ENCODE results near the gene NDUFV3. TPM values are rescaled to one million over a fixed set of nuclear protein-coding genes. Genes with fewer than 3 reads are reported as not detected.
"Not testable (repeated sequence)": the region's sequence is repeated elsewhere in the genome, so short reads cannot be mapped to it uniquely, and the experiment has no call there.

NDUFV3 gene
- total and polyA plus RNA-seq, 2 experiments from 2014 or later, result 51.5 to 71.2 TPM

DNA sequence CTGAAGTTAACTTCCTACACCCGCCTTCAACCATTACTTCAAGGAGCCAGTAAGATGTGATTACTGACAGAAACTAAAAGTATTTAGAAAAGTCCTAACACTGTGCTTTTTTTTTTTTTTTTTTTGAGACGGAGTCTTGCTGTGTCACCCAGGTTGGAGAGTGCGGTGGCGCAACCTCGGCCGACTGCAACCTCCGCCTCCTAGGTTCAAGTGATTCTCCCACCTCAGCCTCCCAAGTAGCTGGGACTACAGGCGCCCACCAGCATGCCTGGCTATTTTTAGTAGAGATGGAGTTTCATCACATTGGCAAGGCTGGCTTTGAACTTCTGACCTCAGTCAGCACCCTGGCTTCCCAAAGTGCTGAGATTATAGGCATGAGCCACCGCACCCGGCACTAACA lies 17.3 kb upstream of the NDUFV3 start:
- DNase-seq (ENCODE audit: low spot score); H3K27ac Mint-ChIP-seq; H2AFZ ChIP-seq; H3K27me3 ChIP-seq (ENCODE audit: insufficient read depth); H3K9me3 Mint-ChIP-seq; H3K9me2 ChIP-seq (ENCODE audit: insufficient read depth); H3K4me3 ChIP-seq; ATAC-seq; H3K27ac ChIP-seq (ENCODE audit: low read depth); H3K4me2 ChIP-seq; H3K4me3 Mint-ChIP-seq: not testable (repeated sequence)
- peaks cover 35% of the 10 kb centered on the region for H3F3A ChIP-seq (replicated peaks; ENCODE audit: low read depth)
- Mint-ChIP-seq H3K36me3 (ENCODE audit: low read depth) (peaks cover 74% of the 10 kb centered on the region), H3K4me1 (peaks cover 17% of the 10 kb centered on the region), H3K27me3 (ENCODE audit: insufficient read depth, low read depth, poor library complexity) (peaks cover 16% of the 10 kb centered on the region)
- peaks cover 86% of the 10 kb centered on the region for H3K79me2 ChIP-seq (replicated peaks; ENCODE audit: insufficient read depth)
- peaks cover 32% of the 10 kb centered on the region for H4K20me1 ChIP-seq (replicated peaks; ENCODE audit: insufficient read depth)
- peaks cover 49% of the 10 kb centered on the region for H3K36me3 ChIP-seq (ENCODE audit: insufficient read depth)
- H3K4me1 ChIP-seq (ENCODE audit: insufficient read depth), result peaks cover 13% of the 10 kb centered on the region

DNA sequence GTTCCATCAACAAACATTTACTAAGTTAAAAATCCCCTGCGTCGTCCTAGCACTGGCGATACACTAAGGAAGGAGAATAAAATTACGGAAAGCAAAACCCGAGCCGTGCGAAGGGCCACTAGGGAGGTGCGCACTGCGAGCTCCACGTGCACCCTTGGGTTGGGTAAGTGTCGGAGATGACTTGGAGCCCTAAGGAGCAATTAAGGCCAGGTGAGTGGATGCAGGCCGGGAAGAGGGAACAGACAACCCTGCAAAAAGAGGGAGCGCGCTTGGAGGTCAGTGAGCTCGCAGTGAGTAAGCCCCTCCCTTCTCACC lies 14.5 kb upstream of the NDUFV3 start:
- TF ChIP-seq, protein P1, sequence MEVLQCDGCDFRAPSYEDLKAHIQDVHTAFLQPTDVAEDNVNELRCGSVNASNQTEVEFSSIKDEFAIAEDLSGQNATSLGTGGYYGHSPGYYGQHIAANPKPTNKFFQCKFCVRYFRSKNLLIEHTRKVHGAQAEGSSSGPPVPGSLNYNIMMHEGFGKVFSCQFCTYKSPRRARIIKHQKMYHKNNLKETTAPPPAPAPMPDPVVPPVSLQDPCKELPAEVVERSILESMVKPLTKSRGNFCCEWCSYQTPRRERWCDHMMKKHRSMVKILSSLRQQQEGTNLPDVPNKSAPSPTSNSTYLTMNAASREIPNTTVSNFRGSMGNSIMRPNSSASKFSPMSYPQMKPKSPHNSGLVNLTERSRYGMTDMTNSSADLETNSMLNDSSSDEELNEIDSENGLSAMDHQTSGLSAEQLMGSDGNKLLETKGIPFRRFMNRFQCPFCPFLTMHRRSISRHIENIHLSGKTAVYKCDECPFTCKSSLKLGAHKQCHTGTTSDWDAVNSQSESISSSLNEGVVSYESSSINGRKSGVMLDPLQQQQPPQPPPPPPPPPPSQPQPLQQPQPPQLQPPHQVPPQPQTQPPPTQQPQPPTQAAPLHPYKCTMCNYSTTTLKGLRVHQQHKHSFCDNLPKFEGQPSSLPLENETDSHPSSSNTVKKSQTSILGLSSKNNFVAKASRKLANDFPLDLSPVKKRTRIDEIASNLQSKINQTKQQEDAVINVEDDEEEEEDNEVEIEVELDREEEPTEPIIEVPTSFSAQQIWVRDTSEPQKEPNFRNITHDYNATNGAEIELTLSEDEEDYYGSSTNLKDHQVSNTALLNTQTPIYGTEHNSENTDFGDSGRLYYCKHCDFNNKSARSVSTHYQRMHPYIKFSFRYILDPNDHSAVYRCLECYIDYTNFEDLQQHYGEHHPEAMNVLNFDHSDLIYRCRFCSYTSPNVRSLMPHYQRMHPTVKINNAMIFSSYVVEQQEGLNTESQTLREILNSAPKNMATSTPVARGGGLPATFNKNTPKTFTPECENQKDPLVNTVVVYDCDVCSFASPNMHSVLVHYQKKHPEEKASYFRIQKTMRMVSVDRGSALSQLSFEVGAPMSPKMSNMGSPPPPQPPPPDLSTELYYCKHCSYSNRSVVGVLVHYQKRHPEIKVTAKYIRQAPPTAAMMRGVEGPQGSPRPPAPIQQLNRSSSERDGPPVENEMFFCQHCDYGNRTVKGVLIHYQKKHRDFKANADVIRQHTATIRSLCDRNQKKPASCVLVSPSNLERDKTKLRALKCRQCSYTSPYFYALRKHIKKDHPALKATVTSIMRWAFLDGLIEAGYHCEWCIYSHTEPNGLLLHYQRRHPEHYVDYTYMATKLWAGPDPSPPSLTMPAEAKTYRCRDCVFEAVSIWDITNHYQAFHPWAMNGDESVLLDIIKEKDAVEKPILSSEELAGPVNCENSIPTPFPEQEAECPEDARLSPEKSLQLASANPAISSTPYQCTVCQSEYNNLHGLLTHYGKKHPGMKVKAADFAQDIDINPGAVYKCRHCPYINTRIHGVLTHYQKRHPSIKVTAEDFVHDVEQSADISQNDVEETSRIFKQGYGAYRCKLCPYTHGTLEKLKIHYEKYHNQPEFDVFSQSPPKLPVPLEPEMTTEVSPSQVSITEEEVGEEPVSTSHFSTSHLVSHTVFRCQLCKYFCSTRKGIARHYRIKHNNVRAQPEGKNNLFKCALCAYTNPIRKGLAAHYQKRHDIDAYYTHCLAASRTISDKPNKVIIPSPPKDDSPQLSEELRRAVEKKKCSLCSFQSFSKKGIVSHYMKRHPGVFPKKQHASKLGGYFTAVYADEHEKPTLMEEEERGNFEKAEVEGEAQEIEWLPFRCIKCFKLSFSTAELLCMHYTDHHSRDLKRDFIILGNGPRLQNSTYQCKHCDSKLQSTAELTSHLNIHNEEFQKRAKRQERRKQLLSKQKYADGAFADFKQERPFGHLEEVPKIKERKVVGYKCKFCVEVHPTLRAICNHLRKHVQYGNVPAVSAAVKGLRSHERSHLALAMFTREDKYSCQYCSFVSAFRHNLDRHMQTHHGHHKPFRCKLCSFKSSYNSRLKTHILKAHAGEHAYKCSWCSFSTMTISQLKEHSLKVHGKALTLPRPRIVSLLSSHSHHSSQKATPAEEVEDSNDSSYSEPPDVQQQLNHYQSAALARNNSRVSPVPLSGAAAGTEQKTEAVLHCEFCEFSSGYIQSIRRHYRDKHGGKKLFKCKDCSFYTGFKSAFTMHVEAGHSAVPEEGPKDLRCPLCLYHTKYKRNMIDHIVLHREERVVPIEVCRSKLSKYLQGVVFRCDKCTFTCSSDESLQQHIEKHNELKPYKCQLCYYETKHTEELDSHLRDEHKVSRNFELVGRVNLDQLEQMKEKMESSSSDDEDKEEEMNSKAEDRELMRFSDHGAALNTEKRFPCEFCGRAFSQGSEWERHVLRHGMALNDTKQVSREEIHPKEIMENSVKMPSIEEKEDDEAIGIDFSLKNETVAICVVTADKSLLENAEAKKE (CRISPR knock-in tag; IDR thresholded peaks at IDR 0.05), result no peak
- TF ChIP-seq JUNB (IDR thresholded peaks at IDR 0.05; ENCODE audit: unreplicated experiment) (no peak), ZNF114 (CRISPR knock-in tag; IDR thresholded peaks at IDR 0.05) (no peak), EZH2phosphoT487 (IDR thresholded peaks at IDR 0.05; ENCODE audit: unreplicated experiment) (no peak), STAT1 (IDR thresholded peaks at IDR 0.05; ENCODE audit: unreplicated experiment) (no peak), EZH2 (IDR thresholded peaks at IDR 0.05; ENCODE audit: low read depth, unreplicated experiment) (no peak), CREB1 (CRISPR knock-in tag; IDR thresholded peaks at IDR 0.05; ENCODE audit: low read depth) (no peak), ZNF331 (CRISPR knock-in tag; IDR thresholded peaks at IDR 0.05; ENCODE audit: low read depth) (no peak), POLR2AphosphoS5 (IDR thresholded peaks at IDR 0.05; ENCODE audit: low read depth) (no peak)
- TF ChIP-seq, protein P2, sequence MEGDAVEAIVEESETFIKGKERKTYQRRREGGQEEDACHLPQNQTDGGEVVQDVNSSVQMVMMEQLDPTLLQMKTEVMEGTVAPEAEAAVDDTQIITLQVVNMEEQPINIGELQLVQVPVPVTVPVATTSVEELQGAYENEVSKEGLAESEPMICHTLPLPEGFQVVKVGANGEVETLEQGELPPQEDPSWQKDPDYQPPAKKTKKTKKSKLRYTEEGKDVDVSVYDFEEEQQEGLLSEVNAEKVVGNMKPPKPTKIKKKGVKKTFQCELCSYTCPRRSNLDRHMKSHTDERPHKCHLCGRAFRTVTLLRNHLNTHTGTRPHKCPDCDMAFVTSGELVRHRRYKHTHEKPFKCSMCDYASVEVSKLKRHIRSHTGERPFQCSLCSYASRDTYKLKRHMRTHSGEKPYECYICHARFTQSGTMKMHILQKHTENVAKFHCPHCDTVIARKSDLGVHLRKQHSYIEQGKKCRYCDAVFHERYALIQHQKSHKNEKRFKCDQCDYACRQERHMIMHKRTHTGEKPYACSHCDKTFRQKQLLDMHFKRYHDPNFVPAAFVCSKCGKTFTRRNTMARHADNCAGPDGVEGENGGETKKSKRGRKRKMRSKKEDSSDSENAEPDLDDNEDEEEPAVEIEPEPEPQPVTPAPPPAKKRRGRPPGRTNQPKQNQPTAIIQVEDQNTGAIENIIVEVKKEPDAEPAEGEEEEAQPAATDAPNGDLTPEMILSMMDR (conservative IDR thresholded peaks at IDR 0.05; ENCODE audit: low read depth in 2 of 2), result no peak
- TF ChIP-seq, protein P3, sequence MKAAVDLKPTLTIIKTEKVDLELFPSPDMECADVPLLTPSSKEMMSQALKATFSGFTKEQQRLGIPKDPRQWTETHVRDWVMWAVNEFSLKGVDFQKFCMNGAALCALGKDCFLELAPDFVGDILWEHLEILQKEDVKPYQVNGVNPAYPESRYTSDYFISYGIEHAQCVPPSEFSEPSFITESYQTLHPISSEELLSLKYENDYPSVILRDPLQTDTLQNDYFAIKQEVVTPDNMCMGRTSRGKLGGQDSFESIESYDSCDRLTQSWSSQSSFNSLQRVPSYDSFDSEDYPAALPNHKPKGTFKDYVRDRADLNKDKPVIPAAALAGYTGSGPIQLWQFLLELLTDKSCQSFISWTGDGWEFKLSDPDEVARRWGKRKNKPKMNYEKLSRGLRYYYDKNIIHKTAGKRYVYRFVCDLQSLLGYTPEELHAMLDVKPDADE (IDR thresholded peaks at IDR 0.05), result no peak
- H3K4me1 ChIP-seq (ENCODE audit: insufficient read depth), result peaks cover 13% of the 10 kb centered on the region
- Mint-ChIP-seq H3K27me3 (ENCODE audit: insufficient read depth, low read depth, poor library complexity) (peaks cover 16% of the 10 kb centered on the region), H3K27ac (peak overlapping the region; percentile 96), H3K36me3 (ENCODE audit: low read depth) (peaks cover 50% of the 10 kb centered on the region), H3K4me3 (peak overlapping the region; percentile 95), H3K9me3 (peaks cover 4% of the 10 kb centered on the region; the same call in 2 of the 3 replicates), H3K4me1 (peaks cover 17% of the 10 kb centered on the region)
- H3F3A ChIP-seq (replicated peaks; ENCODE audit: low read depth), result peaks cover 28% of the 10 kb centered on the region
- peaks cover 64% of the 10 kb centered on the region for H3K79me2 ChIP-seq (replicated peaks; ENCODE audit: insufficient read depth)
- peak overlapping the region; percentile 90 for H3K4me2 ChIP-seq
- H4K20me1 ChIP-seq (replicated peaks; ENCODE audit: insufficient read depth), result peaks cover 20% of the 10 kb centered on the region
- peaks cover 21% of the 10 kb centered on the region for H3K36me3 ChIP-seq (ENCODE audit: insufficient read depth)
- H3K9me2 ChIP-seq (ENCODE audit: insufficient read depth), result no peaks in the 10 kb centered on the region
- ATAC-seq, result no peak
- no peak overlapping the region for H2AFZ ChIP-seq
- no peak for DNase-seq (ENCODE audit: low spot score)
- H3K4me3 ChIP-seq, result peak overlapping the region; percentile 89
- H3K27me3 ChIP-seq (ENCODE audit: insufficient read depth), result no peaks in the 10 kb centered on the region
- peak overlapping the region; percentile 94 for H3K27ac ChIP-seq (ENCODE audit: low read depth)

Measured in GM23338 (cell line).